ENCODE results near the gene EYA2. TPM values are rescaled to one million over a fixed set of nuclear protein-coding genes. Genes with fewer than 3 reads are reported as not detected.
"Not testable (repeated sequence)": the region's sequence is repeated elsewhere in the genome, so short reads cannot be mapped to it uniquely, and the experiment has no call there.

EYA2 gene
- total RNA-seq, 2 experiments from 2014 or later = not detected

DNA sequence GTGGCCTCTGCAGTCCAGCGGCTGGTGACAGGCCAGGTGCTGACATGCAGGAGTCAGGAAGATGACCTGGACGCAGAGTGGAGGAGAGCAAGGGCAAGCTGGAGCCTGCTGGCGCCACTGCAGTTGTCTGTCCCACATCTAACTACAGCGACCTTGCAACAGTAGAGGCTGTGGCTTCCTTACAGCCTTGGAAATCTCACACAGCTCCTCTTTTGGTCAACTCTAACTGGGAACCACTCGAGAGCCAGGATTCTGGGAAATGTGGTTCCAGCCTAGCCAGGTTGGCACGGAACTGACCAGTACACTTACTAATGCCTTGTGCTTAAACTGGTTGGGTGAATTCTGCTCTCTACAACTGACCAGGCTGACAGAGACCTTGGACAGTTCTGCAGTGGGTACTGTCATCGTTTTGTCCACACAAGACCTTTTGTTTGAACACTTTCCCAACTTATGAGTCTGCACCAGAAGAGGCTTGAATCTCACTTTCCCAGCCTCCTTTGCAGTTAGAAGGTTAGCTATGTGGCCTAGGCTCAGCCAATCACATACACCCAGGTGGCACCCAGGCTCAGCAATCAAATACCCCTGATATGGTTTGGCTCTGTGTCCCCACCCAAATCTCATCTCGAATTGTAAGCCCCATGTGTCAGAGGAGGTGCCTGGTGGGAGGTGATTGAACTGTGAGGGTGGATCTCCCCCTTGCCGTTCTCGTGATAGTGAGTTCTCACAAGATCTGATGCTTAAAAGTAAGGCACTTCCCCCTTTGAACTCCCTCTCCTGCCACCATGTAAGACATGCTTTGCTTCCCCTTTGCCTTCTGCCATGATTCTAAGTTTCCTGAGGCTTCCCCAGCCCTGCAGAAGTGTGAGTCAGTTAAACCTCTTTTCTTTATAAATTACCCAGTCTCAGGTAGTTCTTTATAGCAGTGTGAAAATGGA lies 308.4 kb downstream of the EYA2 start:
- Mint-ChIP-seq H3K36me3 (ENCODE audit: low read depth) (no peaks in the 10 kb centered on the region), H3K9me3 (ENCODE audit: low read depth) (no peaks in the 10 kb centered on the region), H3K27ac (no peak overlapping the region), H3K4me1 (peaks cover 12% of the 10 kb centered on the region), H3K27me3 (no peaks in the 10 kb centered on the region), H3K4me3 (no peak overlapping the region)
- ATAC-seq (no peak), DNase-seq (no peak)
- intact Hi-C loops (cut with DNase I, micrococcal nuclease) = no loop called here
- POLR2A ChIA-PET = no interaction called here
- CTCF ChIA-PET = interaction anchor here (0.6 to 4.3 kb wide), 3 partner anchors 70 to 180 kb away, joined by 4 to 21 read pairs (median 9); no protein-coding TSS in a partner anchor

DNA sequence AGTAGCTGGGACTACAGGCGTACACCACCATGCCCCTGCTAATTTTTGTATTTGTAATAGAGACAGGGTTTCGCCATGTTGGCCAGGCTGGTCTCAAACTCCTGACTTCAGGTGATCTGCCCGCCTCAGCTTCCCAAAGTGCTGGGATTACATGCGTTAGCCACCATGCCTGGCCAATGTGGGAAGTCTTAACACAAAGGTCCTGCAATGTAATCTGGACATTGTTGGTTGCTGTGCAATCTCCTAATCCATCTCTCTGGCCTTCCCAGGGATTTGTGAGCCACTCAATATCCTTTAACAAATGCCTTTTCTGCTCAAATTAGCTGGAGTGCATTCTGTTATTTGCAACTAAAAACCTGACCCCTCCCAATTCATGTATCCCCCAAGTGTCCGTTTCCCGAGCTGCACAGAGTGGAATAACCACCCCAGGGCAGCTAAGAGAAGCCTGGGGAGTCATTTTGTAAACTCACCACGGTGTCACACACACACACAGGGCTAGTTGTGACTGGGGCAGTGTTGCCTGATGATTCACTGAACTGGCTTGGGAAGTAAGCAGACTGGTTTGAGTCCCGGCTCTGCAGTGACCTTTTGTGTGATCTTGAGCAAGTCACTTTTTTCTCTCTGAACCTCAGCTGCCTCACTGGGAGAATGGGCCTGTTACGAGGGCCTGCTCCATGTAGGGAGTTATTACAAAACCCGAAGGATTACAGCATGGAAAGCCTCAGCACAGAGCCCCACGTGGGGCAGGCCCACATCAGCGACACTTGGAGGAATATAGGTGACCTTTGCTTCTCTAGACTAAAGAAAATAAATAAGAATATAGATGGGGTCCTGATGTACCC lies 309.6 kb downstream of the EYA2 start:
- CTCF ChIA-PET = interaction anchor here (1.6 to 4.3 kb wide), 4 partner anchors 8 to 419 kb away, joined by 3 to 21 read pairs (median 9); no protein-coding TSS in a partner anchor
- intact Hi-C loops (cut with DNase I, micrococcal nuclease) = loop anchor here in 1 of 2 experiments (2.0 kb wide), 1 partner anchor 181 kb away; no protein-coding TSS in a partner anchor

DNA sequence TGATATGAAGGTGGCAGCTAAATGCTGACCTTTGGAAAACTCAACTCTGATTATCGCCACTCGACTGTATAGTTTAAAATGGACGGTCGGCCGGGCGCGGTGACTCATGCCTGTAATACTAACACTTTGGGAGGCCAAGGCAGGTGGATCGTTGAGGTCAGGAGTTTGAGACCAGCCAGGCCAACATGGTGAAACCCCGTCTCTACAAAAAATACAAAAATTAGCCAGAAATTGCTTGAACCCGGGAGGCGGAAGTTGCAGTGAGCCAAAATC lies 310.1 kb downstream of the EYA2 start:
- POLR2A ChIA-PET; DNase-seq; H3K36me3 Mint-ChIP-seq (ENCODE audit: low read depth); ATAC-seq; H3K27ac Mint-ChIP-seq; H3K4me3 Mint-ChIP-seq; H3K9me3 Mint-ChIP-seq (ENCODE audit: low read depth); H3K27me3 Mint-ChIP-seq; H3K4me1 Mint-ChIP-seq: not testable (repeated sequence)
- intact Hi-C loops (cut with DNase I, micrococcal nuclease) = loop anchor here in 1 of 2 experiments (2.0 kb wide), 1 partner anchor 180 kb away; no protein-coding TSS in a partner anchor
- CTCF ChIA-PET = interaction anchor here (0.7 to 4.3 kb wide), 8 partner anchors 8 to 1530 kb away, joined by 3 to 38 read pairs (median 6); no protein-coding TSS in a partner anchor

More for the DNA sequence above, 309.6 kb downstream of the EYA2 start:
- Mint-ChIP-seq H3K4me3 (no peak overlapping the region), H3K36me3 (ENCODE audit: low read depth) (no peaks in the 10 kb centered on the region), H3K9me3 (ENCODE audit: low read depth) (no peaks in the 10 kb centered on the region), H3K4me1 (peaks cover 6% of the 10 kb centered on the region), H3K27ac (no peak overlapping the region), H3K27me3 (no peaks in the 10 kb centered on the region)
- no peak for DNase-seq
- POLR2A ChIA-PET = interaction anchor here (0.7 kb wide), 1 partner anchor 348 kb away, joined by 11 read pairs; no protein-coding TSS in a partner anchor
- ATAC-seq = no peak

DNA sequence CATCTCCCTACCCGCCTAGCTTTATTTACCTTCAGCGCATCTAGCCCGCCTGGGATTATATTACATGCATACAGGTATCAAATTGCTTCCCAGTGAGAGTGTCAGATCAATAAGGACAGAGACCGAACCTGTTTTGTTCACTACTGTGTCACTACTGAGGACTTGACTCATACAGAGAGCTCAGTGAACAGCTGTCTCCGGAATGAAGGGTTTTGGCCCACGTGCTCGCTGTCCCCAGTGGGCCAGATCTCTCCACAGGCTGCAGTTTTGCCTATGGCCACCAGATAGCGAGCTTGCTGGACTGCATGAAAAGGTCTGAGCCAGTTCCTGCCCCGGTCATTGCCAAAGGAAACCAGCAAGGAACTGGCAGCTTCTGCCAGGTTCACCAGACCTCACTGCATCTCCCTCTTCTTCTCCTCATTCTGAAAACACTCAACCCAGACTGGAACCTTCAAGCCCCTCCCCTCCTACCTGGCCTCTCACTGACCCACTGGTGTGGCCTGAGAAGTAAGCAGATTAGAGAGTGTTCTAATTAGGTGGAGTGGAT lies 311.0 kb downstream of the EYA2 start:
- DNase-seq = peak; percentile 82
- POLR2A ChIA-PET = no interaction called here
- peak; percentile 88 for ATAC-seq

DNA sequence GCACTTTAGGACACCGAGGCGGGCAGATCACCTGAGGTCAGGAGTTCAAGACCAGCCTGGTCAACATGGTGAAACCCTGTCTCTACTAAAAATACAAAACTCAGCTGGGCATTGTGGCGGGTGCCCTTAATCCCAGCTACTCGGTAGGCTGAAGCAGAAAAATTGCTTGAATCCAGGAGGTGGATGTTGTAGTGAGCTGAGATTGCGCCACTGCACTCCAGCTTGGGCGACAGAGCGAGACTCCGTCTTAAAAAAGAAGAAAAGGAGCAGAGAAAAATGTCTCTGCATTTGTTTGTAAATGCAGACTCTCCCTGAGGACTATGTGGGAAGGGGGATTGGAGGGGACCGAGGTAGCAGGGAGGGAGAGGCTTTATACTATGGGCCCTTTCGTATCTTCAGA lies 311.9 kb downstream of the EYA2 start:
- CTCF ChIA-PET = interaction anchor here (0.7 to 3.5 kb wide), 8 partner anchors 10 to 439 kb away, joined by 3 to 38 read pairs (median 6); partner anchors contain the start of gene ZMYND8
- DNase-seq; intact Hi-C loops (cut with DNase I, micrococcal nuclease); H3K4me1 Mint-ChIP-seq; POLR2A ChIA-PET; H3K27ac Mint-ChIP-seq; ATAC-seq; H3K4me3 Mint-ChIP-seq; H3K27me3 Mint-ChIP-seq; H3K9me3 Mint-ChIP-seq (ENCODE audit: low read depth); H3K36me3 Mint-ChIP-seq (ENCODE audit: low read depth): not testable (repeated sequence)

More for the DNA sequence above, 311.0 kb downstream of the EYA2 start:
- Mint-ChIP-seq H3K36me3 (ENCODE audit: low read depth) (peaks cover 8% of the 10 kb centered on the region), H3K4me3 (no peak overlapping the region), H3K27ac (no peak overlapping the region), H3K9me3 (ENCODE audit: low read depth) (no peaks in the 10 kb centered on the region), H3K27me3 (no peaks in the 10 kb centered on the region), H3K4me1 (peaks cover 6% of the 10 kb centered on the region)
- CTCF ChIA-PET = interaction anchor here (0.5 to 3.5 kb wide), 17 partner anchors 9 to 991 kb away, joined by 3 to 38 read pairs (median 5); partner anchors contain the start of gene ZMYND8
- intact Hi-C loops (cut with DNase I, micrococcal nuclease) = loop anchor here in 1 of 2 experiments (2.0 kb wide), 1 partner anchor 179 kb away; no protein-coding TSS in a partner anchor

DNA sequence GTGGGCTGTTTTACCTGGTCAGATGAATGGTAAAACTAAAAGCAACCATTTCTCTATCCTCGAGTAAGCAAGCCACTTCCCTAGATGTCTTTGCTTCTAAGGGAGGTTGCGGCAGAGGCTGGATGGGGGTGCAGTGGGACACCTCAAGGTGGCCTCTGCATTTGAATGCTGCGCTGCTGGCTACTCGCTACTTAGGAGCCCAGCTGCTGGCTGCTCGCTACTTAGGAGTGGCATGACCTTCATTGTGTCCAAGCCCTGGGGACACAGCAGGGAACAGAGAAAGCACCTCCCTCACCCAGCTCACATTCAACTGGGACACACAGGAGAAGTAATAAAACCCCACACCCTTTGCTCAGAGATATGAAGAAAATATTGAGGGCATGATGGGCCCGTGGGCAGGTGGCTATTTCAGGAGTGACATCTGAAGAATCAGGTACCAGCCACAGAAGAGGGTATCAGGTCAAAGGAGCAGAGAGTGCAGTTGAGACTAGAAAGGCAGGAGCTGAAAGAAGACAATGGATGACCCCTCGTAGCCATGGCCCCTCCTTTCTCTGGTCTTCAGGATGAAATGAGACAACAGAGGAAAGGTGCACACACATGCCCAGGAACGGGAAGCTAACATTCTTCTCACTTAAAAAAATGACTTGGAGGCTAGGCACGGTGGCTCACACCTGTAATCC lies 312.5 kb downstream of the EYA2 start:
- Mint-ChIP-seq H3K4me1 (peaks cover 6% of the 10 kb centered on the region), H3K4me3 (no peak overlapping the region), H3K36me3 (ENCODE audit: low read depth) (peaks cover 8% of the 10 kb centered on the region), H3K27me3 (no peaks in the 10 kb centered on the region), H3K27ac (no peak overlapping the region), H3K9me3 (ENCODE audit: low read depth) (no peaks in the 10 kb centered on the region)
- intact Hi-C loops (cut with DNase I, micrococcal nuclease) = no loop called here
- DNase-seq (no peak), ATAC-seq (no peak)
- ChIA-PET CTCF (interaction anchor here (0.9 to 3.5 kb wide), 7 partner anchors 11 to 414 kb away, joined by 4 to 38 read pairs (median 5); no protein-coding TSS in a partner anchor), POLR2A (no interaction called here)

DNA sequence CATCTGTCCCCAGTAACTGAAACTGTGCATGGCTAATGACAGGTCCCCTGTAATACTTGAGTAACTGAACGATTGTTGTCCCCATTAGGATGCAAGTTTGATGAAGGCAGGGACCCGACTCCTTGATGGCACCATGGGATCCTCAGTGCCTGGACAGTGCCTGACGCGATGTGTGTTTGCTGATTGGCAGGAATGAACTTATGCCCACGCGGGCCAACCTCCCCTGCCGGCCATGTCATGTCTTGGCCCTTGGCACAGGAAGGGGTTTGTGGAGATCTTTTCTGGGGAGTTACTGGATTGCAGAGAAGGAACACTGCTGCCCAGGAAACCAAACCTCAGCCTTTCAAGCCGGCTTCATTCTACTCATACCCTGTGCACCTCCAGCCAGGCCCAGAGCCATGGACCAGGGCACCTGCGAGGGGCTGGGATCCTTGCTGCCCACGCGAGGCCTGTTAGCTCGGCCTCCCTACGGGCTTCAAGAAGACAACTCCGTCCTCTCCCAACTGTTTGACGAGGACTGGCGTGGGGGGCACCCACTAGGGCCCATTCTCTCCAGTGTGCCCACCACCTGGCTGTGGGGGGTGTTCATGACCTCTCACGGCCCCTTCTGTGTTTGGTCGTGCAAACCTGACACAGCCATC lies 314.0 kb downstream of the EYA2 start:
- Mint-ChIP-seq H3K4me3 (no peak overlapping the region), H3K36me3 (ENCODE audit: low read depth) (peaks cover 8% of the 10 kb centered on the region), H3K9me3 (ENCODE audit: low read depth) (no peaks in the 10 kb centered on the region), H3K27ac (no peak overlapping the region), H3K27me3 (no peaks in the 10 kb centered on the region), H3K4me1 (peaks cover 6% of the 10 kb centered on the region)
- intact Hi-C loops (cut with DNase I, micrococcal nuclease) = no loop called here
- no peak for DNase-seq
- ChIA-PET POLR2A (no interaction called here), CTCF (interaction anchor here (1.5 to 3.5 kb wide), 2 partner anchors 175 kb away, joined by 4 to 38 read pairs; no protein-coding TSS in a partner anchor)
- ATAC-seq = no peak

DNA sequence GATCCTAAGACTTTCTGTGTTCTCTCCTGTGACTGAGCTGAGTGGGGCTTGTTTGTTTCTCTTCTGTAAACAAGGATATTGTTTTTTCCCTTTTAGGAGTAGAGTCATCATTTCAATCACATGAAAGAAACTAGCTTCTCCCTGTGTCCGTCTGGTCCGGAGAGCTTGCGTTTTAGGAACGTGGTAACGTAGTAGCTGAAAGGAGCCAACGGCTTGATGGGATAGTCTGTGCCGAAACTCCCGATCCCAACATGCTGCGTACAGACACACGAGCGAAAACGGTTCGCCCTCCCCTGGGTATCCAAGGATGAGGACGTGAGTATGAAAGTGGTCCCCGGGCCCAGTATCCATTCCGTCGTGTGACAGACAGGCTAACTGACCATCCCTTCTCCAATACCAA lies 315.3 kb downstream of the EYA2 start:
- Mint-ChIP-seq H3K9me3 (ENCODE audit: low read depth) (no peaks in the 10 kb centered on the region), H3K27ac (no peak overlapping the region), H3K27me3 (no peaks in the 10 kb centered on the region), H3K36me3 (ENCODE audit: low read depth) (peaks cover 11% of the 10 kb centered on the region), H3K4me3 (no peak overlapping the region), H3K4me1 (peaks cover 6% of the 10 kb centered on the region)
- no peak for DNase-seq
- POLR2A ChIA-PET = no interaction called here
- intact Hi-C loops (cut with DNase I, micrococcal nuclease) = no loop called here
- no peak for ATAC-seq
- CTCF ChIA-PET = interaction anchor here (1.3 to 1.5 kb wide), 2 partner anchors 11 to 174 kb away, joined by 4 read pairs; no protein-coding TSS in a partner anchor

DNA sequence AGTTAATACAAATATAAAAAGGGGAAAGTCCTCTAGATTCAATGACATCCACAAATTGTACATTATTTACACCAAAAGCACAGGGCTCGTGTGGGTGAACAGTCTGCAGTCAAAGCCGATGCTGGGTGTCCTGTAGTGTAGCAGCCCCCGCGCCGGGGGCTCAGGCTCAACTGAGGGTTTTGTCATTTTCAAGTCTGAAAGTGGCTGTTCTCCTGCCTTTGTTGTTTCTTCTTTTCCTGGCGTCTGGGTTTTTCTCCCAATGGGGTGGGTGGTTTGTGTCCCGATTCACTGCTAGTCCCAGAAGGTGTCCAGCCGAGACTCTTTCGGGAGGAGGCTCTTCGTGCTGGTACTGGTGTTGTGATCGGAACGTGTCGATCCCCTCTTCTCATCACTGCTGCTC lies 315.8 kb downstream of the EYA2 start:
- CTCF ChIA-PET = interaction anchor here (1.3 to 1.5 kb wide), 2 partner anchors 12 to 173 kb away, joined by 4 read pairs; no protein-coding TSS in a partner anchor
- no peaks in the 10 kb centered on the region for H3K9me3 Mint-ChIP-seq (ENCODE audit: low read depth)

DNA sequence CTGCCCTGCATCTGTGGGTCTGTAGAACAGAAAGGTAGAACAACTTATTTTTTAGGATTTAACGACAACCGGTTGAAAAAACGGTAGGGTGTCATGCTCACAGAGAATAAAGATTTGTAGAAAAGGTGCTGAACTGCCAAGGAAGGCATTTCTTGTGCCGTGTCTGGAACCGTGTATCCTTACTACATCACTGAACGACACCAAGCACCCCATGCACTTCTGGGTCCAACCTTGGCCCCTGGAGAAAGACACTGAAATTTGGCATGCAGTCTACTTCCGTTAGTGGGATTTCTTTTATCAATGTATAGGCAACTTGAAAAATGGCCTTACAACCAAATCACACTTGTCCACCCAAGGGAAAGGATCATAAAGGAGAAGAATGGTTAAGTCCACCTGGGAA lies 316.4 kb downstream of the EYA2 start:
- no peak overlapping the region for H3K4me3 Mint-ChIP-seq
- no peak for DNase-seq
- ChIA-PET POLR2A (no interaction called here), CTCF (interaction anchor here (0.6 kb wide), 1 partner anchor 173 kb away, joined by 3 read pairs; no protein-coding TSS in a partner anchor)
- H3K36me3 Mint-ChIP-seq (ENCODE audit: low read depth) = peaks cover 15% of the 10 kb centered on the region
- H3K27ac Mint-ChIP-seq = no peak overlapping the region
- no peaks in the 10 kb centered on the region for H3K27me3 Mint-ChIP-seq
- intact Hi-C loops (cut with DNase I, micrococcal nuclease) = no loop called here
- no peaks in the 10 kb centered on the region for H3K9me3 Mint-ChIP-seq (ENCODE audit: low read depth)
- no peaks in the 10 kb centered on the region for H3K4me1 Mint-ChIP-seq
- ATAC-seq = no peak

More for the DNA sequence above, 315.8 kb downstream of the EYA2 start:
- Mint-ChIP-seq H3K27ac (no peak overlapping the region), H3K27me3 (no peaks in the 10 kb centered on the region), H3K4me1 (peaks cover 5% of the 10 kb centered on the region), H3K4me3 (no peak overlapping the region), H3K36me3 (ENCODE audit: low read depth) (peaks cover 11% of the 10 kb centered on the region)
- POLR2A ChIA-PET = no interaction called here
- ATAC-seq (no peak), DNase-seq (no peak)
- intact Hi-C loops (cut with DNase I, micrococcal nuclease) = no loop called here

All from activated CD4-positive, alpha-beta T cell treated with anti-CD3 and anti-CD28 coated beads for 36 hours (primary cell).